COLO829 (cell line): ENCODE data around the gene TRIM56.

Experiments used
- DNase-seq: peaks from one replicate; pipeline ENCODE4 v3.0.0; 2012; ENCODE audit warnings: low spot score

Gene TRIM56

DNA sequence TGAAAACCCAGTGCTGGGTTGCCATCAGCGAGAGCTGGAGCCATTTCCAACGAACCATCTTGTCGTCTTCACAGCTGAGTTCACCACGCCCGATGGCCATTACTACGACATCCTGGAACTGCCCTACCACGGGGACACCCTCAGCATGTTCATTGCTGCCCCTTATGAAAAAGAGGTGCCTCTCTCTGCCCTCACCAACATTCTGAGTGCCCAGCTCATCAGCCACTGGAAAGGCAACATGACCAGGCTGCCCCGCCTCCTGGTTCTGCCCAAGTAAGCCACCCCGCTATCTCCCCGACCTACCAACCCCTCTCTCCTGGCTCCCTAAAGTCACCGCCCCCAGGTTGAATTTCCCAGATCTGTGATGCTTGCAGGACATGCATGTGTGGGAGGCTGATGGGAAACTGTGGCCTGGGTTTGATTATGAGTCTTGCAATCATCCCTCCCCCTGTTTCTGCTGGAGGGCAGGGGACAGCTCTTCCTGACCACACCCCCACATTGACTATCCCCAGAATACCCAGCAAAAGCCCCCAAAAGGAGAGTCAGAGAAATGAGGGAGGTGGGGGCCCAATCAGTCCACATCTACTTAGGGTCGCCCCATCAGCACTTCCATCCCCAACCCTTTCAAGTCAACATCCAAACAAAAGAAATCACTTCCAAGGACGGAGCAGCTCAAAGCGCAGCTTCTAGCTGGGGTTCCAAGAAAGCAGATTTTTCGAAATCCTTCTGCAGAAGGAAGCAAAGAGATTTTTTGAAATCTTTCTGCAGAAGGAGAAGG lies 48.5 kb downstream of the TRIM56 start:
- DNase-seq = no peak

DNA sequence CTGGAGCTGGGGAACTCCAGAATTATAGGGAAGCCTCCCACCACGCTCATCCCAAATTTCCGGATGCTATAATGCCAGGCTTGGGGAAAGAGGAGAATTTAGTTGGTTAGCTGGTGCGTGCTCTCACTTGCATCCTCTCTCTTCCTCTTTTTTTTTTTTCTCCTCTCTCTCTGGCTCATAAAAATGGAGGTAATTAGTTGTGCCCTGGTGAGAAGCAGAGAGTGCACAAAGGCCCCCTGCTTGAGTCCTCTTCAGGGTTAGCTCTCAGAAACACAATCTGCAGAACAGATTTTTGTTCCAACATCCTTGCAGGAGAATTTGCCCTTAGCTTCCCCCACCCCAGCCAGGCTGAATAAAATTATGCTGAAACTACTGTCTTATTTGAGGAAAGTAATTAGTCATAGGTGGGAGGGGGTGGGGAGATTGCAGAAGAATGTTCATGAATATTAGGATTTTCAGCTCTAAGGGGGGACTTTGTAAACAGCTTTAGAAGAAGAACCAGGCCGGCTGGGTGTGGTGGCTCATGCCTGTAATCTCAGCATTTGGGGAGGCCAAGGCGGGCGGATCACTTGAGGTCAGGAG lies 49.2 kb downstream of the TRIM56 start:
- no peak for DNase-seq

DNA sequence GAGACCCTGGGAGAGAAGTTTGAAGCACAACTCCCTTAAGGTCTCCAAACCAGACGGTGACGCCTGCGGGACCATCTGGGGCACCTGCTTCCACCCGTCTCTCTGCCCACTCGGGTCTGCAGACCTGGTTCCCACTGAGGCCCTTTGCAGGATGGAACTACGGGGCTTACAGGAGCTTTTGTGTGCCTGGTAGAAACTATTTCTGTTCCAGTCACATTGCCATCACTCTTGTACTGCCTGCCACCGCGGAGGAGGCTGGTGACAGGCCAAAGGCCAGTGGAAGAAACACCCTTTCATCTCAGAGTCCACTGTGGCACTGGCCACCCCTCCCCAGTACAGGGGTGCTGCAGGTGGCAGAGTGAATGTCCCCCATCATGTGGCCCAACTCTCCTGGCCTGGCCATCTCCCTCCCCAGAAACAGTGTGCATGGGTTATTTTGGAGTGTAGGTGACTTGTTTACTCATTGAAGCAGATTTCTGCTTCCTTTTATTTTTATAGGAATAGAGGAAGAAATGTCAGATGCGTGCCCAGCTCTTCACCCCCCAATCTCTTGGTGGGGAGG lies 52.5 kb downstream of the TRIM56 start:
- no peak for DNase-seq

DNA sequence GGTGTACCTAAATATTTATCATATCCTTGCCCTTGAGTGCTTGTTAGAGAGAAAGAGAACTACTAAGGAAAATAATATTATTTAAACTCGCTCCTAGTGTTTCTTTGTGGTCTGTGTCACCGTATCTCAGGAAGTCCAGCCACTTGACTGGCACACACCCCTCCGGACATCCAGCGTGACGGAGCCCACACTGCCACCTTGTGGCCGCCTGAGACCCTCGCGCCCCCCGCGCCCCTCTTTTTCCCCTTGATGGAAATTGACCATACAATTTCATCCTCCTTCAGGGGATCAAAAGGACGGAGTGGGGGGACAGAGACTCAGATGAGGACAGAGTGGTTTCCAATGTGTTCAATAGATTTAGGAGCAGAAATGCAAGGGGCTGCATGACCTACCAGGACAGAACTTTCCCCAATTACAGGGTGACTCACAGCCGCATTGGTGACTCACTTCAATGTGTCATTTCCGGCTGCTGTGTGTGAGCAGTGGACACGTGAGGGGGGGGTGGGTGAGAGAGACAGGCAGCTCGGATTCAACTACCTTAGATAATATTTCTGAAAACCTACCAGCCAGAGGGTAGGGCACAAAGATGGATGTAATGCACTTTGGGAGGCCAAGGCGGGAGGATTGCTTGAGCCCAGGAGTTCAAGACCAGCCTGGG lies 53.1 kb downstream of the TRIM56 start:
- DNase-seq = peak; percentile 94

DNA sequence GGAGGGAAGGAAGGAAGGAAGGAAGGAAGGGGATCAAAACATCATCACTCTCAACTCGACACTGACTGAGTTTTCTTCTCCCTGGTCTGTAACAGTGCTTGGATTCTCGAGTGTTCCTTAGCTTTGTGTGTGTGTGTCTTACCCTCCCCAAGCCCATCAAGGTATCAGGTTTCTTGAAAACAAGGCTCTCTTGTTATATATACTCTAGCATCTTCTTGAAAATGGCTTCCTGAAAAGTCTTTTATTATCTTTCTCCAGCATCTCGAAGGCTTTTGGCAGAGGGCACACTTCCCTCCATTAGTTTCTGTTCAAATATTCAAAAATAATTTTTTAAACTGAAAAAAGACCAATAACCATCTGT lies 55.0 kb downstream of the TRIM56 start:
- DNase-seq = peak; percentile 83

DNA sequence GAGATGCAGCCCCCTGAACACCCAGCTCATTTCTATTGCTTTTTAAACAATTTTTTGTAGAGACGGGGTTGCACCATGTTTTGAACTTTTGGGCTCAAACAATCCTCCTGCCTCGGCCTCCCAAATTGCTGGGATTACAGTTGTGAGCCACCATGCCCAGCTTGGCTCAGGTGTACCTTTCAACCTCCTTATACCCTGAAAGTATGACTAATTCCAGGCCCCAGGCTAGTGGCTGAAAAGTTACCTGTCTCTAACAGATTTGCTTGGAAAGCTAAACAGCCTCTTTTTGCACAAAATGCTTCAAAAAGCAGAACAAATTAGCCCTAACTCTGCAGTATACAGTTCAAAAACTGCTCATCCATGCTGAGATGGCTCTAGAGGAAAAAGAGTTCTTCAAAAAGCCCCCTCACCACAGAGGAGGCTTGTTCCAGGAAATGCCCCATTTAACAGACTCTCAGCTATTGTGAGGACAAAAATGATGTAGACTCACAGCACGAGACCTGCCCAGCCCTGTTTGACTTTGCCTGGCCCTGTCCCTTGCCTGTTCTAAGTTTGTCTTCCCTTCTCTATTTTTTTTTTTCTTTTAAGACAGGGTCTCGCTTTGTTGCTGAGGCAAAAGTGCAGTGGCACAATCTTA lies 55.6 kb downstream of the TRIM56 start:
- no peak for DNase-seq
